ENCODE measurements around the gene SMARCE1.

DNA sequence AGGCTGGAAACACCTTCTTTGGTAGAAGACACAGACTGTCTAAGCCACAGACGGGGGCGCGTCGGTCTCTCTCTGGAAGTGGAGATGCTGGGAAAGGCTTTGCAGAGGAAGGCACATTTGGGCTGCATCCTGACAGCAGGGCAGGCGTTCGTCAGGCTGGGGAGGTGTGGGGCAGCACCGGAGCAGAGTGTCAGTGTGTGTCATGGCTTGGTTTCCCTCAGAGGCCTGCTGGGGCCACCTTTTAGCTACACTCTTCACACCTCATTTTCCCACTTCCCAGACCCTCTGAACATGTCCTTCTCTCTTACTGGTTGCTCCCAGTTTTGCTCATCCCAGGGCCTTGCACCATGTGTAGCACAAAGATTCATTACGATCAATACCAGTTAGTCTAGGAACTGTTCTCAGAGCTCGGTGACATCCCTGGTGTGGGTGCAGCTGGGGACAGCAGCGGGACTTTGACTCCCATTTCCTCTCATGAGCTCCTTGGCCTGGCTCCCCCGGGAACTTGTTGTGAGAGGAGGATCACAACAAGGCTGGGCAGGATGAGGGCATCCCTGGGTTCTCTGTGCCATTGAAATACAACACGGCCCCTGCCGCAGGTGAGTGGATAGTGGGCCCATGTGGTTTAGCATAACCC, 33.1 kb downstream of the SMARCE1 start:
- TF ChIP-seq NFE2L2 (IDR thresholded peaks at IDR 0.05; ENCODE audit: low read depth, low read length) (no peak), POLR2A (IDR thresholded peaks at IDR 0.05; ENCODE audit: low read depth, low read length) (no peak), MAZ (IDR thresholded peaks at IDR 0.05; ENCODE audit: borderline replicate concordance, low read depth, low read length) (no peak), RFX5 (IDR thresholded peaks at IDR 0.05; ENCODE audit: low read depth, low read length) (no peak)
- TF ChIP-seq, protein P1, sequence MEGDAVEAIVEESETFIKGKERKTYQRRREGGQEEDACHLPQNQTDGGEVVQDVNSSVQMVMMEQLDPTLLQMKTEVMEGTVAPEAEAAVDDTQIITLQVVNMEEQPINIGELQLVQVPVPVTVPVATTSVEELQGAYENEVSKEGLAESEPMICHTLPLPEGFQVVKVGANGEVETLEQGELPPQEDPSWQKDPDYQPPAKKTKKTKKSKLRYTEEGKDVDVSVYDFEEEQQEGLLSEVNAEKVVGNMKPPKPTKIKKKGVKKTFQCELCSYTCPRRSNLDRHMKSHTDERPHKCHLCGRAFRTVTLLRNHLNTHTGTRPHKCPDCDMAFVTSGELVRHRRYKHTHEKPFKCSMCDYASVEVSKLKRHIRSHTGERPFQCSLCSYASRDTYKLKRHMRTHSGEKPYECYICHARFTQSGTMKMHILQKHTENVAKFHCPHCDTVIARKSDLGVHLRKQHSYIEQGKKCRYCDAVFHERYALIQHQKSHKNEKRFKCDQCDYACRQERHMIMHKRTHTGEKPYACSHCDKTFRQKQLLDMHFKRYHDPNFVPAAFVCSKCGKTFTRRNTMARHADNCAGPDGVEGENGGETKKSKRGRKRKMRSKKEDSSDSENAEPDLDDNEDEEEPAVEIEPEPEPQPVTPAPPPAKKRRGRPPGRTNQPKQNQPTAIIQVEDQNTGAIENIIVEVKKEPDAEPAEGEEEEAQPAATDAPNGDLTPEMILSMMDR (conservative IDR thresholded peaks at IDR 0.05; ENCODE audit: low read depth, low read length), result no peak

Measured in IMR-90 (cell line).